Endothelial cell of umbilical vein (primary cell): ENCODE results near the gene GSTM3.

Source experiments
- CTCF ChIP-seq, 2 donors: IDR thresholded peaks; 1 replicate in 1 of 2; 2 replicates in 1 of 2; pipeline ENCODE4 v1.5.1; 2011; ENCODE audit warnings: low read length in 2 of 2, mild to moderate bottlenecking in 2 of 2, moderate library complexity in 2 of 2, control low read depth in 1 of 2, inconsistent platforms in 1 of 2, low read depth in 1 of 2; ENCODE audit not compliant: insufficient read depth in 1 of 2; ENCODE audit errors: extremely low read depth in 1 of 2
- EZH2 ChIP-seq: IDR thresholded peaks from 2 replicates; pipeline ENCODE4 v1.6.1; 2012; ENCODE audit warnings: borderline replicate concordance, low read depth, mild to moderate bottlenecking, moderate library complexity, low read length, inconsistent platforms; ENCODE audit not compliant: severe bottlenecking
- MAX ChIP-seq: IDR thresholded peaks from 2 replicates; pipeline ENCODE4 v1.6.1; 2011; ENCODE audit not compliant: insufficient read depth, insufficient read length
- POLR2A ChIP-seq: IDR thresholded peaks from 2 replicates; pipeline ENCODE4 v1.6.1; 2012; ENCODE audit warnings: low read depth, mild to moderate bottlenecking, control low read depth, low read length
- POLR2AphosphoS5 ChIP-seq: IDR thresholded peaks from 2 replicates; pipeline ENCODE4 v1.6.1; 2012; ENCODE audit warnings: low read depth, mild to moderate bottlenecking, control low read depth, low read length, moderate library complexity; ENCODE audit not compliant: insufficient read depth

- TF ChIP-seq CTCF (IDR thresholded peaks at IDR 0.05; ENCODE audit: extremely low read depth in 1 of 2, insufficient read depth in 1 of 2, low read depth in 1 of 2, low read length in 2 of 2) (no peak), POLR2A (no peak), POLR2AphosphoS5 (no peak), EZH2 (no peak), MAX (no peak)
These were observed 13.9 kb upstream of the GSTM3 start for GRCh38 chr1:109754738-109755137.
